ENCODE measurements around the gene ACKR2.

Gene ACKR2

DNA sequence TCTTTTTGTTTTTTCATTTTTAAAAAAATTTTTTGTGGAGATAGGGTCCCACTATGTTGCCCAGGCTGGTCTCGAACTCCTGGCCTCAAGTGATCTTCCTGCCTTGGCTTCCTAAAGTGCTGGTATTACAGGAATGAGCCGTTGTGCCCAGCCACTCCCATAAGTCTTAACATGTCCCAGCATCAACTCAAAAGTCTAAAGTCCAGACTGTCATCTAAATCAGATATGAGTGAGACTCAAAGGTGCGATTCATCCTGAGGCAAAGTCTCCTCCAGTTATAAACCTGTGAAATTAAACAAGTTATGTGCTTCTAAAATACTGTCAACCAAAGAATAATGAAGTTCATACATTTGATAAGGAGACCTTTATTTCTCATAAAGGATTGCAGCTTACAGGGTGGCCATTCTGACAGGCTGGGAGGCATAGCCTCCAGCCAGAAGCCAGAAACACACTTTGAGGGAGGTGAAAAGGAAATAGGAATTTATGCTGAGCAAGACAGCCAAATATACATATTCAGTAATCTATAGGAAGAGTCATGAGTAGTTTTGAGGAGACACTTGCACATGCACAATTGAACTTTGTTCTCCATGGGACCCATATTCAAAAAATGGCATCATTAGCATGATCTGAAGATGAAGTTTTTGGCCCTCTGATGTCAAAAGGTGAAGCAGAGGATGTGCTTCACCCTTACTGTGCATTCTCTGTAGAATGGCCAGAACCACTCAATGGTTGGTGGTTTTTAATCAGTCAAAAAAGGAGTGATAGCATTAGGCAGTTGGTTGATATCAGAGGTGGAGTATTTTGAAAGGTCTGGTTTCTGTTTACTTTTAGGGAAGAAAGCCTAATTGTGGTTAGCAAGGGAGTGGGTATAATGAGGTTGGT is 85.7 kb downstream of the ACKR2 start:
- no peak for FAIRE-seq

DNA sequence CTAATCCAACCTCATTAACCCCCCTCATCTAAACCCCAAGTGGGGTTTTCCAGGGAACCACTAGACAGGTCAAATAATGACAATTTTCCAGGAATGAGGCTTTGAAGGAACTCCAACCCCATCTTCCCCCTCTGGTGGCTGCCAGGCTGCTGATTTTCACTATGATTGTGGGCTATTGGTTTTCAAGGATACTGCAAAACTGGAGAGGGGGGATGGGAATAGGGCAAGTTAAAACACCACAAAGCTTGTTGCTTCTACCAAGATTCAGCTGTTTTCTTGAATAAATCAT is 86.3 kb downstream of the ACKR2 start:
- FAIRE-seq = no peak

DNA sequence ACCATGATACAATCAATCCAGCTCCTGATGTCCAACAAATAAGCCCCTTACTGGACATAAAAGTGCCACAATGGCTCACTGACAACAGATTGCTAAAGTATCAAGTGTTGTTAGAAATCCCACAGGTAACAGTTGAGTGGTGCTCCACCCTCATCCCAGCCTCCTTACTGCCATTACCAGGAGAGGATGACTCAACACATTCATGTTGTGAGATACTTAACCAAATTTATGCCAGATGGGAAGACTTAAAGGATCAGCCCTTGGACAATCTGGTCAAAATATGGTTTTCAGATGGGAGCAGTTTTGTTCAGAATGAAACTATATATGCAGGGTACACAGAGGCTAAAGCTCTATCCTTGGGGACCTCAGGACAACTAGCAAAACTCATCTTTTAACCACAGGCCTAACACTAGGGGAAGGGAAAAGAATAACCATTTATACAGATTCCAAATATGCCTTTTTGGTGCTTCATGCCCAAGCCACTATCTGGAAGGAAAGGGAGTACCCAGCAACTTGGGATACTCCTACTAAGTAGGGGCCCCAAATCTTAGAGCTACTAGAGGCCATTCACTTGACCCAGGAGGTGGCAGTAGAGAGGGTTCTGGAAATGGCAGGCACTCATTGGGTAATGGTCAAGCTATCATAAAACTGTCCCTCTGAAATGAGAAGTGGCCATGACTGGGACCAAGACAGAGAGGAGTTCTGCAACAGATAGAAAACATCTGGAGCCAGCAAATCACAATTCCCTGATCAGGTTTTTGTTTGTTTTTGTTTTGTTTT is 89.8 kb downstream of the ACKR2 start:
- no peak for FAIRE-seq

DNA sequence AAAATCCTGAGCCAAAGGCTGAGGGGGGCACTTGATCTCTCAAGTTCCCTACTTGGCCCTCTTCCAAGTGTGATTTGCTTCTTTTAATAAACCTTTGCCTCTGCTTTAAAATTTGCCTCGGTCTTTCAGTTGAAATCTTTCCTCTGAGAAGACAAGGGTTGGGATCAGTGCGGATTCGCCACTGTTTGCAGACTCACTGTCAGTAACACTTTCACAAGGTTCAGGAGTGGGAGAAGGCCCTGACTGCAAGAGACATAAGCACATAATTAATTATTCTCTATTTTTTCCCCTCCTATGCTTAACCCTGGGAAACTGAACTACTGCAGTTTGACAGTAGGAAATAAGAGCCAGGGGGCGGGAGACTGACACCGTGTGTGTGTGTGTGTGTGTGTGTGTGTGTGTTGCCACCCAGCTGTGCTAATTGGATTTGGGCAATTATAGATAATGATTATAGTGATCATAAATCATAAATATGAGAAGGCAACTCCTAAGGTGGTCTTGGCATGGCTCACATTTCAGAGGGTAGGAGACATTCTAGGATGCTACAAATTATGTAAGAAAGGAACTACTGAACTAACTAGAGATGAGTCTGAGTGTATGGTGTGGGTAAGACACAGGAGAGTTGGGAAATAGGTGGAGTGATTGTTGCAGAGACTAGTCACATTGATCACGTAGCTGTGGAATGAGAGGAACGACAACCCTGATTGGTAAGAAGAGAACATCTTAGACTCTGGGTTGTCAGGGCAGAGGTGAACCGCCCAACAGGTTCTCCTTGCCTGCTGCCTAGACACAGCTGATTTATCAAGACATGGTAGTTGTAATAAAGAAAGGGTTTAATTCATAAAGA is 91.2 kb downstream of the ACKR2 start:
- no peak for FAIRE-seq

DNA sequence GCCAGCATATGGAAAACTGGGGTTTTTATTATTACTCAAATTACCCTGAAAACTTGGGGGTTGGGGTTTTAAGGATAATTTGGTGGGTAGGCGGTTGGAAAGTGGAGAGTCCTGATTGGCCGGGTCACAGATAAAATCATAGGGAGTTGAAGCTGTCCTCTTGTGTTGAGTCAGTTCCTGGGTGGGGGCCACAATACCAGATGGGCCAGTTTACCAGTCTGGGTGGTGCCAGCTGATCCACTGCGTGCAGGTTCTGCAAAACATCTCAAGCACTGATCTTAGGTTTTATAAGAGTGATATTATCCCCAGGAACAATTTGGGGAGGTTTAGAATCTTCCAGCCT is 91.8 kb downstream of the ACKR2 start:
- FAIRE-seq = no peak

DNA sequence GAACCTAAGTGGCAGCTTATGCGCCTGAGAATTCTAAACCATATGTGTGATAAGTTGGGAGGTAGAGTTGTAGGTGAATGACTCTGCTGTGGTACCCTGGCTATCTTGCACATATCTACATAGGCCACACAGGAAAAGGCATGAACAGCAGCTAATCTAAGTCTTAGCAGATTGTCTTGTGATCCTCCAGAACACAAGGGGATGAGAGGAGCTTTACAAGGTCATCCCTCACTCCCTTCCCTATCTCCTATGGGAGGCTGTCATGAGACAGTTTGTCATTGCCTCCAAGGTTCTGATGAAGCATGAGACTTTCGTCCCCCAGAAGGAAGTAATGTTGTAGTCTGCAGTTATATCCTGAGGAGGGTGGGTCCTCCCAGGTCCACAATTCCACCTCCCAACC is 93.0 kb downstream of the ACKR2 start:
- FAIRE-seq = no peak

DNA sequence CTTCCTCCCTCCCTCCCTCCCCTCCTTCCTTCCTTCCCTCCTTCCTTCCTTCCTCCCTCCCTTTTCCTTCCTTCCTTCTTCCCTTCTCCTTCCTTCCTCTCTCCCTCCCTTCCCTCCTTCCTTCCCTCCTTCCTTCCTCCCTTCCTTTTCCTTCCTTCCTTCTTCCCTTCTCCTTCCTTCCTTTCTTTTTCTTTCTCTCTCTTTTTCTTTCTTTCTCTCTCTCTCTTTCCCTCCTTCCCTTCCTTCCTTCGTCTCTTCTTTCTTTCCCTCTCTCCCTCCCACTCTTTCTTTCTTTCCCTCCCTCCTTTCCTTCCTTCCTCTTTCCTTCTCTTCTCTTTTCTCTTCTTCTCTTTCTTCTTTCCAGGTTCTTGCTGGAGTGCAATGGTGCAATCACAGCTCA is 94.8 kb downstream of the ACKR2 start:
- FAIRE-seq = no peak

DNA sequence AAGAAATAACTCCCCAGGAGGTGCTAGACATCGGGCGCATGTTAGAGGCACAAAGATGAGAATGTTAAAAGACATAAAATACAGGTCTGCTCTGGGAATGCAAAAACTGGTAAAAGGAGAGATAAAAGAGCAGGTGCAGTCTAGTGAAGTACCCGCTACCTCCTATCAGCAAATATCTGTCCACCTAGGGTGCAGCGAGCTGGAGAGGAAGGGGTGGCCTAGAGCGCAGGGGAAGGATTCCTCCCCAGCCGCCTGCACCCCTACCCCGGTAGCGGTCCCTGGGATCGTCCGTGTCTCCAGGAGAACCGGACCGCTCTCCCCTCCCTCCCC is 96.5 kb downstream of the ACKR2 start:
- FAIRE-seq = no peak

DNA sequence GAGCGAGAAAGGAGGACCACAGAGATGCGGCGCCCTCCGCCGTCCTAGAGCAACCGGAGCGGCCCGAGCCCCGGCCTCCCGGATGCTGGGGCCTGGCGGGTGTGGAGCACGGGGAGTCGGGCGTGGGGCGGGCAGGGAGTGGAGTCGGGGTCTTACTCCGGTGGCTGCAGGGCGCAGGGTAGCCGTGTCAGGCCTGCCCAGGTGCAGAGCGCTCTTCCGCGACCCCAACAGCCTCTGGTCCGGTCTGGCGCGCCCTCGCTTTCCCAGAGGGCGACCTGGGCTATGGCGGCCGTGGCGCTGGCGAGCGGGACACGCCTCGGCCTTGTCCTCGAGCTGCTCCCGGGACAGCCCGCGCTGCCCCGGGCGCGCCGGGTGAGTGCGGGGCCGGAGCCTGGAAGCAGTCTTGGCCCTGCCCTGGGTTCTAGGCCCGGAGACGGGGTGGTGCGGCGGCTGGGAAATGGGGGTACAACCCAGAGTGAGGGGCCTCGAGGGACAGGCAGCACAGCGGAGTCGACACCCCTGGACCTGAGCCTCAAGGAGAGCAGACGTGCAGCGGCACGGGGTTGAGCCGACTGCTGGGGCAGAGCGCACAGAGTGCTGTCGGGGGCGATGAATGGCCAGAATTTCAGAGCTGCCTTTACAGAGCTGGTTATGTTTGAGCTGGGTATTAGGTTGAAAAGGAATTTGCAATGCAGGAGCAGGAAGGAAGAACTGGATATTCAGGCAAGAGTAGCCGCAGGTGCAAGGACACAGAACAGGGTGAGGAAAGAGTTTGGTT is 97.0 kb downstream of the ACKR2 start, which contains the start of gene ZNF662:
Gene ZNF662, plus strand, starts transcription at position 73 of the 778 bp plus-strand sequence. CDS start 1,973 bp downstream, outside the sequence.
- FAIRE-seq = no peak

DNA sequence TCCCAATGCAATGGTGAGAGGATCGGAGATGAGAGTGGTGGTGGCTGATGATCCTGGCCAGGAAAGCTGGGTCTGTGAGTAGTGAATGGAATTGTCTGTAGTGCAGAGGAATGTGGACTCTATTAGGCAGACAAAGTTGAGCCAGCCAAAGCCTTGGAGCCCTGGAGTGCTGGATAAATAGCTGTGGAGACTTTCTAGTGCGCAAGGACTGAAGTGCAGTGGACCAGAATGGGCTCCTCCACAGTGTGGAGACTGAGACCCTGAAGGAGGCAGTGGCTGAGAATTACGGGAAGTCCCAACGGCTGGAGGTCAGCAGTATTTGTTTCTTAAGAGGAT is 97.6 kb downstream of the ACKR2 start:
- no peak for FAIRE-seq

DNA sequence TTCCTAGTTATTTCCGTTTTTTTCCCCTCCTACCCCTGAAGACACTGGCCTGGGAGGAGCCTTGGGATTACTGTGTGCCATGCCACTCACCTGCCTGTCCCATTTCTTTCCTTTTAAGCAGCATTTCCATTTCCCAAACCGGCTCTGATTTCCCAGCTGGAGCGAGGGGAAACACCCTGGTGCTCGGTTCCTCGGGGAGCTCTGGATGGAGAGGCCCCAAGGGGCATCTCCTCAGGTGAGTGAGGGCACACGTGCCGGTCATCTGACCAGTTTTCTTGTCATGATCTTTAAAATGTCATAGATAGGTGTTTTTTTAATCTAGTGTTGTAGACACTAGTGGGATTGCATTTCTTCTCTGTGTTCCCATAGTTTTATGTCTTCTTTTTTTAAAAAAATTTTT is 99.4 kb downstream of the ACKR2 start:
- FAIRE-seq = no peak

DNA sequence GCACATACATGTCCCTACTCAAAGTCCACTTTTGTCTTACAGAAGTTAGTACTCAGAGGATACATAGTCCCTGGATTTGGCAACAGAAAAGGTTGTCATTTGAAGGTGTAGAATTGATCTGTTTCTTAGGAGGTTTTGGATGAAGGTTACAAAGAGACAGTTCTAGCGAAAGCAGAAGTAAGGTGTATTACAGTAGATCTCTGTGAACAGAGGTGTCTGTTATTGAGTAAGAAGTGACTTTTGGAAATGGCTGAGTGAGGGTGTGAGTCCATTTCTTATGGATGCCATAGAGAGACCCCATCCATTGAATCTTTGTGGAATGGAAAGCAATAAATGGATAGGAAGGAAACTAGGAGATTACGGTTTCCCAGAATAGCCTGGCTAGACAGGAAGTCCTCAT is 102.3 kb downstream of the ACKR2 start:
- FAIRE-seq = no peak

DNA sequence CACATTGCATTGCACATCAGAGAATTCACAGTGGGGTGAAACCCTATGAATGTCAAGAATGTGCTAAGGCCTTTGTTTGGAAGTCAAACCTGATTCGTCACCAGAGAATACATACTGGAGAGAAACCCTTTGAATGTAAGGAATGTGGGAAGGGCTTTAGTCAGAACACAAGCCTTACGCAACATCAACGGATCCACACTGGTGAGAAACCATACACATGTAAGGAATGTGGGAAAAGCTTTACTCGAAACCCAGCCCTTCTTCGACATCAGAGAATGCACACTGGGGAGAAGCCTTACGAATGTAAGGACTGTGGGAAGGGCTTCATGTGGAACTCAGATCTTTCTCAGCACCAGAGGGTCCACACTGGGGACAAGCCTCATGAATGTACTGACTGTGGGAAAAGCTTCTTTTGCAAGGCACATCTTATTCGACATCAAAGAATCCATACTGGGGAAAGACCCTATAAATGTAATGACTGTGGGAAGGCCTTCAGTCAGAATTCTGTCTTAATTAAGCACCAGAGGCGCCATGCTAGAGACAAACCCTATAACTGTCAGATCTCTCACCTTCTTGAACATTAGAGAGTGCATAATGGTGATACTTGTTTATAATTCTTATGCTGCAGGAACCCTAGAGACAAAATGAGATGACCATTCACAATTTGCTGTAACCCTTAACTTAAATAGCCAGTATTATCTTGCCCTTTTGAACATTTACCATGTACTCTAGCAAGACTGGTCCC is 105.7 kb downstream of the ACKR2 start:
- no peak for FAIRE-seq

Measured in TTC549 (cell line).